ENCODE results near the gene GSN.

The GSN gene

DNA sequence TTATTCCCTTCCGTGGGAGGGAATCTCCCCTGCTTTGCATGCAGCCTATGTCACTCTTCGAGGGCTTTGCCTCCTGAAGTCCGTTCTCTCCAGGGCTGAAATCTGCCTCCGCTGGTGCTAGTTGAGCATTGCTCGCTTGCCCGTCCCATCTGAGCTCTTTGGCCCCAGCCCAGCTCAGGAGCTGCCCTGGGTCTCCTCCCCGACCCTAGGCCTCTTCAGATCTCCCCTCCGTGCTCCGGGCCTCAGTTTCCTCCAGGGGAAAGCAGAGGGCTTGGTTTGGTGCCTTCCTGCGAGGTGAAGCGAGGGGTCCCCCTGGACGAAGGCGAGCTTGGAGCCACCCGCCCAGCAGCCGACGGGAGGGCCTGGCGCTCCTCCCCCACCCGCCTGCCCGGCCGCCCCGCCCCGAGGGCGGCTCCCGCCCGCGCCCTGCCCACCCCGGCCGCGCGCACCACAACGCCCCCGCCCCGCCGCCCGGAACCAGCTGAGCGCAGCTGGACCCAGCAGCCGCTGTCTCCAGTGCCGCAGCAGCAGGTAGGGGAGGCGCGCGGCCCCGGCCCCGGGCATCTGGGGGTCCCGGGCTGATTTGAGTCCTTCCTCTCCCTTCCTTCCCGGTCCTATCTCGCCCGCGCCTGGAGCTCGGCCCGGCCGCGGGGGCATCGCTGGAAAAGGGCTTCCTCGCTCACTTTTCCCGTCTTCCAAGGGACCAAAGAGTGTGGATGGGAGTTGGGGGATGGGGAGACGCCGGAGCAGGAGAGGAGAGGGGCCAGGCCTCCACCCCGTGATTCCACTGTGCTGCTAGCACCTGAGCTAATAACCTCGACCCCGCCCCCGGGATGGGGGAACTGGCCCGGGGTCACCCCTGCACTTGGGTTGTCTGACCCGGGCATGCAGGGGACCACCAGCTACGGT, at the start of gene GSN:
GSN (plus strand) TSS at position 474 of the 909 bp plus-strand sequence. CDS start 33,810 bp downstream, outside the sequence.
- FAIRE-seq, result no peak

GRCh38 chr9:121218357-121219027, 49.5 kb upstream of the GSN start:
- FAIRE-seq, result no peak

- no peak for FAIRE-seq
Measured at GRCh38 chr9:121219530-121219929, 48.4 kb upstream of the GSN start.

DNA sequence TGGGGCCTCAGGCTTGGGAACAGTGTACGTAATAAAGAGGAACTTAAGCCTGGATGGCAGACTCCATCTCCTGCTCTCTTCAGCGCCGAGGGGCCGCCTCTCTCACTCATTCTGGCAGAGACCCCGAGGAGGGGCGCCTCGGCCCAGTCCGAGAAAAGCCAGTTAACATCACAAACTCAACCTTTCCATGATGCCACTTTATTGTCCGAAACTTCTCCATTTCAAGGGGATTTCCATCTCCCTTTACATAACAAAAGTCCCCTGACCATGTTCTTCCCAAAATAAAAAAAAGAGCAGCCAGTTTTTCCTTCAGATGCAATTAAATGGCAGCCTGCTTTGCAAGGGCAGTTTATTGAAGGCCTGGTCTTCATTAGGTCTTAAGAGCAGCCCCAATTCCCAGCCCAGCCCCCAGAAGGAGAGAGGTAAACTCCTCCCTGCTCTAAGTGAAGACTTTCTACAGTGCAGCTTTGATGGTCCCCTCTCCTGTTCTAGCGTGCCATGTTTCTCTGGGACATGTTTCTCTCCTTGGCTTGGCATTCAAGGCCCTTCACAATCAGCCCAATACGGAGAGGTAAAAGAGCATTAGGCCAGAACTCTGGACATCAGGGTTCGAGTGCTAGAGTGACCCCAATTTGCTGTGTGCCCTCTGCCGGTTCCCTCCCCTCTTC, 46.8 kb upstream of the GSN start:
- no peak for FAIRE-seq

GRCh38 chr9:121221664-121222055, 46.3 kb upstream of the GSN start:
- no peak for FAIRE-seq

DNA sequence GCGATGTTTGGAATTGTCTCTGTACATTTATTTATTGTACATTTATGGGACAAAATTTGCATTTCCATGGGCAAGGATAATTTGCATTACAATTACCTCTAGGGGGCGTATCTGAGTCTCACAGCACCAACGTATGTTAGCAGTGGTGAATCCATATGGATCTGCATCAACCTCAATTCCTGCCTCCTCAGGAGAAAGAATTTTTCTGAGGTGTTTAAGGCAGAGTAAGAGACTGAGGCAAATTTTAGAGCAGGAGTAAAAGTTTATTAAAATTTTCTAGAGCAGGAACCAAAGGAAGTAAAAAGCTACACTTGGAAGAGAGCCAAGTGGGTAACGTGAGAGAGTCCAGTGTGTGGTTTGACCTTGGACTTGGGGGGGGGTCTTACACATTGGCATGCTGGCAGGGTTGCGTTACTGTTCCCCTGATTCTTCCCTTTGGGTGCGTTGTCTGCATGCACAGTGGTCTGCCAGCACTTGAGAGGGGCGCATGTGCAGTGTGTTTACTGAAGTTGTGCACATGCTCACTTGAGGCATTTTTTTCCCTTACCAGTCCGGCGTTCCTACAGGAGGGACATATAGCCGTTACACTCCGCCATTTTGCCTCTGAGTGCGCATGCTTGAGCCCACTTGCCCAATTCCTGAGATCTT, 45.3 kb upstream of the GSN start:
- peak; percentile 61 for FAIRE-seq

GRCh38 chr9:121225240-121225639, 42.7 kb upstream of the GSN start:
- FAIRE-seq, result no peak

GRCh38 chr9:121226175-121226574, 41.8 kb upstream of the GSN start:
- no peak for FAIRE-seq

- FAIRE-seq, result no peak
Measured at GRCh38 chr9:121227862-121228261, 40.1 kb upstream of the GSN start.

- no peak for FAIRE-seq
Measured at GRCh38 chr9:121230256-121230655, 37.7 kb upstream of the GSN start.

- FAIRE-seq, result no peak
Measured at GRCh38 chr9:121232251-121232650, 35.7 kb upstream of the GSN start.

GRCh38 chr9:121233906-121234831, 33.8 kb upstream of the GSN start:
- FAIRE-seq, result no peak

- no peak for FAIRE-seq
Measured at GRCh38 chr9:121234832-121235161, 33.2 kb upstream of the GSN start.

GRCh38 chr9:121235512-121235911, 32.5 kb upstream of the GSN start:
- FAIRE-seq, result no peak

- no peak for FAIRE-seq
Measured at GRCh38 chr9:121237916-121238315, 30.0 kb upstream of the GSN start.

DNA sequence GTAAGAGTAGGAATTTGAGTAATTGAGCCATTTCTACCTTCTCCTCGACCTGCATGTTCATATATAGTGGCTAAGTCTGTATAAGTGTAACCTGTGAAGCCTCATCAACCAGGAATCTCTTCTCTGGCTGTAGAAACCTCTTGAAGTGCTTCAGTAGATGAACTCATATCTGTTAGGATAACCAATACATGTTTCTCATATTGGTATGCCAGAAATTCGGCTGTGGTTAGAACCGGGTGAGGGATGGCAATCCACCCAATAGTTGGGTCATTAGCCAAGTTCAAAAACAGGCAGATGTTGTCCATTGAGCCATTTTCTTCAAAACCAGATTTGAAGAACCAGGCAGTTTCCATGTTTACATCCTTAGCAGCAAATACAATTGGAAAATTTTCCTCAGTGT, 28.9 kb upstream of the GSN start:
- FAIRE-seq, result no peak

DNA sequence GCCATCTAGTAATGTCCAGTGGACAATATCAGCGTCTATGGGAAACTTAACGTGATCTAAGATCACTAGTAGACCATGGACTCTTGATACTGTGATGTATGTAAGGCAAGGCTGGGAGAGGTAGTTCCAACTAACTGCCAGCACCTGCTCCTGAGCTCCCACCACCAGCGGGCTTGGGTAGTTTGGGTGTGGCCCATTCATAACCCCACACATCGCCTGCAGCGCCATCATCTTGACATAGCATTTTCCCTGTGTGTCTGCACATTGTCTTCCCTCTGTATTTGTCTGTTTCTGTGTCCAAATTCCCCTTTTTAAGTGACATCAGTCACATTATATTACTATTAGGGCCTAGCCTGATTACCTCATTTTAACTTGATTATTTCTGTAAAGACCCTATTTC, 28.1 kb upstream of the GSN start:
- no peak for FAIRE-seq

DNA sequence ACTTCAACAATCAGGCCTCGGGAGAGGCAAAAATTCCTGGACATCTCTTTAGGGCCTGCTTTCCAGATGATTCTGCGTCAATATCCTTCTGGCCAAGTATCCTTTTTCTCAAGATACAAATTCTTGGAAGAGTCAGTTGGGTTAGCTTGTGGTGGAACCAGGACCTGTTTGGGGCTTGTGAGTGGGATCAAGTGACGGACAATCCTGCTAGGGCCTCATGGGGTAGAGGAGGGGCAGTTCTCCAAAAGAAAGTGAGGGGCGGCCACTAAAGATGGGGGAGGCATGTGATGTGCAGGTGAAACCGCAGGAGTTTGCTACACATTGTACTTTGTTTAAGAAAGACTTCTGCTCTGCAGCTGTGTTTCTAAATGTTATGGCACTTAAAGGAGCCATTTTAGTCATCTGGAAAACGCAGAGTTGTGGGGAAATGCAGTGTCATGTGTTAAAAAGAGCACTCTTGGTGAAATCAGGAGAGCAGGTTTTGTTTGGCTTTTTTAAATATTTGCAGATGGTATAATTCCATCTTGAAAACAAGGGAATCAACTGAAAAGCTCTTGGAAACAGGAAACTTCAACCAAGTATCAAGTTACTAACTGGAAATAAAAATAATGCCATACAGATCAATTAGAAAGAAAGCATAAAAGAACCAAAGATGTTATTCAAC, 27.4 kb upstream of the GSN start:
- FAIRE-seq, result no peak

DNA sequence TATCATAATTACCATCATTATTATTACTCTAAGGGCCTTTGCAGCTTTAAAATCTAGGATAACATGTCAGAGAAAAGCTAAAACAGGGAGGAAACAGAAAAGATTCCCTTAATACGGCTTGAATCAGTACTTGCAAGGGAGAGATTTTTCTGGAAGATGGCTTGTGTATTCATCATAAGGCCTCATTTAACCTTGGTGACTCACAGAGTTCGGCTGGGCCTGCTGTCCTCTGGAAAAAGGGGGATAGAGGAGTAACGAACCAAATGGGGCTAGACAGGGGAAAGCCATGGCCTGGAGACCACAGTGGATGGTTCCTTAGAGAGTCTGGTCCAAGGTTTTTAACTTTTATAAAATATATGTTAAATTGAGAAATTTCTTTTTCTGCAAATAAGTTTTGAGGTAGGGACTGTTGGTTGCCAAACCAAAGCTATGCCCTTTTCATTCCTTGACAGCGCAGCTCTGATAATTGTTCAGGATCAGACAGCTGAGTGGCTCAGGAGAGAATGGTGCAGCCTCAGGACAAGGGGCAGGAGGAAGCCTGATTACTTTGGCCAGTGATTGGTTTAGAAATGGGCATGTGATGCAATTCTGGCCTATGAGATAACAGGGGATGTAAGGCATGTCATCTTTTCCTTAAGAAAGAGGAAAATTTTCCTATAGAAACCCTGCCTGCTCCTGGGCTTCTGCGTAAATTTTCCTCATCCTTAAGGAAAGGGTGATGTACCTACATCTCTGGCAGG, 25.6 kb upstream of the GSN start:
- no peak for FAIRE-seq

DNA sequence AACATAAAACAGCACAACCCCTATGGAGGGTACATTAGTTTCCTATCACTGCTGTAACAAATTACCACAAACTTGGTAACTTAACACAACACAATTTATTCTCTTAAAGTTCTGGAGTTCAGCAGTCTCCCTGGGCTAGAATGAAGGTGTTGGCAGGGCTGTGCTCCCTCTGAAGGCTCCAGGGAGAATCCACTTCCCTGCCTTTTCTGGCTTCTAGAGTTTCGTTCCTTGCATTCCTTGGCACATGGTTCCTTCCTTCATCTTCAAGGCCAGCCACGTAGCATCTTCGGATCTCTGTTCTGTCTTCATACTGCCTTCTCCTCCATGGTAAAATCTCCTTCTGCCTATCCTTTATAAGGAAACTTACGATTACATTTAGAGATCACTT, 25.0 kb upstream of the GSN start:
- FAIRE-seq, result no peak
